Neural progenitor cell (in vitro differentiated cells): Measurements from ENCODE around the gene HYAL4. TPM values are rescaled to one million over a fixed set of nuclear protein-coding genes. Genes with fewer than 3 reads are reported as not detected.

Source experiments
- DNase-seq: peaks from one replicate; pipeline ENCODE4 v3.0.0-alpha.2; 2016; ENCODE audit warnings: low spot score
- H2AFZ ChIP-seq: fragments of 200-600 bp; sonication (generic); replicated peaks from 2 replicates; pipeline ENCODE4 v1.6.1; 2016; ENCODE audit warnings: antibody characterized with exemption
- H3F3A ChIP-seq: fragments of 200-600 bp; sonication (generic); 2 replicates; pipeline ENCODE4 v1.6.1; 2016; ENCODE audit warnings: antibody characterized with exemption, low read depth
- H3K27ac ChIP-seq: fragments of 200-600 bp; sonication (generic); 2 replicates; pipeline ENCODE4 v1.5.1; 2016; ENCODE audit warnings: mild to moderate bottlenecking
- H3K27me3 ChIP-seq: fragments of 200-600 bp; sonication (generic); 2 replicates; pipeline ENCODE4 v1.6.1; 2016; ENCODE audit warnings: mild to moderate bottlenecking, moderate library complexity
- H3K36me3 ChIP-seq: fragments of 200-600 bp; sonication (generic); 2 replicates; pipeline ENCODE4 v1.5.1; 2016
- H3K4me1 ChIP-seq: fragments of 200-600 bp; sonication (generic); 2 replicates; pipeline ENCODE4 v1.6.1; 2016; ENCODE audit warnings: mixed run types
- H3K4me2 ChIP-seq: fragments of 200-600 bp; sonication (generic); 2 replicates; pipeline ENCODE4 v1.6.1; 2016
- H3K4me3 ChIP-seq: fragments of 200-600 bp; sonication (generic); 2 replicates; pipeline ENCODE4 v1.5.1; 2016
- H3K79me2 ChIP-seq: fragments of 200-600 bp; sonication (generic); 2 replicates; pipeline ENCODE4 v1.6.1; 2016; ENCODE audit warnings: low read depth
- H3K9ac ChIP-seq: fragments of 200-600 bp; sonication (generic); 2 replicates; pipeline ENCODE4 v1.6.1; 2016
- H3K9me3 ChIP-seq: fragments of 200-600 bp; sonication (generic); 2 replicates; pipeline ENCODE4 v1.5.1; 2016; ENCODE audit warnings: low read depth
- H4K20me1 ChIP-seq: fragments of 200-600 bp; sonication (generic); 2 replicates; pipeline ENCODE4 v1.6.1; 2016; ENCODE audit warnings: low read depth
- H3K27ac Mint-ChIP-seq: 3 replicates; pipeline ENCODE4 v1.8.0; 2021; ENCODE audit warnings: mixed read lengths
- H3K27me3 Mint-ChIP-seq: 2 replicates; pipeline ENCODE4 v1.8.0; 2022; ENCODE audit warnings: low read depth, mild to moderate bottlenecking, inconsistent platforms, moderate library complexity, mixed read lengths; ENCODE audit not compliant: insufficient read depth
- H3K36me3 Mint-ChIP-seq: 3 replicates; pipeline ENCODE4 v1.8.0; 2021; ENCODE audit warnings: mixed read lengths
- H3K4me1 Mint-ChIP-seq: 3 replicates; pipeline ENCODE4 v1.8.0; 2021; ENCODE audit warnings: mixed read lengths
- H3K4me3 Mint-ChIP-seq: 3 replicates; pipeline ENCODE4 v1.8.0; 2021; ENCODE audit warnings: mild to moderate bottlenecking, moderate library complexity, mixed read lengths
- H3K9me3 Mint-ChIP-seq: 3 replicates; pipeline ENCODE4 v1.8.0; 2020; ENCODE audit warnings: mixed read lengths
- EZH2 ChIP-seq: fragments of 200-600 bp; sonication (generic); IDR thresholded peaks from 2 replicates; pipeline ENCODE4 v1.6.1; 2017; ENCODE audit warnings: antibody characterized with exemption, mild to moderate bottlenecking, moderate library complexity
- EZH2phosphoT487 ChIP-seq: fragments of 200-600 bp; sonication (generic); IDR thresholded peaks from 2 replicates; pipeline ENCODE4 v1.6.1; 2017; ENCODE audit warnings: antibody characterized with exemption
- total RNA-seq: library from RNA; depleted of rRNA; stranded (reverse); fragments of >200 nt; gene quantifications from 2 replicates; pipeline ENCODE4 v1.2.3, GENCODE V29; 2015; ENCODE audit warnings: low replicate concordance
- TF ChIP-seq, protein P1 (sequence below): fragments of 200-600 bp; sonication (generic); IDR thresholded peaks from 2 replicates; pipeline ENCODE4 v1.5.1; 2017; ENCODE audit warnings: antibody characterized with exemption, mild to moderate bottlenecking

Gene HYAL4
- total RNA-seq, 1 donor from 2014 or later = not detected

DNA sequence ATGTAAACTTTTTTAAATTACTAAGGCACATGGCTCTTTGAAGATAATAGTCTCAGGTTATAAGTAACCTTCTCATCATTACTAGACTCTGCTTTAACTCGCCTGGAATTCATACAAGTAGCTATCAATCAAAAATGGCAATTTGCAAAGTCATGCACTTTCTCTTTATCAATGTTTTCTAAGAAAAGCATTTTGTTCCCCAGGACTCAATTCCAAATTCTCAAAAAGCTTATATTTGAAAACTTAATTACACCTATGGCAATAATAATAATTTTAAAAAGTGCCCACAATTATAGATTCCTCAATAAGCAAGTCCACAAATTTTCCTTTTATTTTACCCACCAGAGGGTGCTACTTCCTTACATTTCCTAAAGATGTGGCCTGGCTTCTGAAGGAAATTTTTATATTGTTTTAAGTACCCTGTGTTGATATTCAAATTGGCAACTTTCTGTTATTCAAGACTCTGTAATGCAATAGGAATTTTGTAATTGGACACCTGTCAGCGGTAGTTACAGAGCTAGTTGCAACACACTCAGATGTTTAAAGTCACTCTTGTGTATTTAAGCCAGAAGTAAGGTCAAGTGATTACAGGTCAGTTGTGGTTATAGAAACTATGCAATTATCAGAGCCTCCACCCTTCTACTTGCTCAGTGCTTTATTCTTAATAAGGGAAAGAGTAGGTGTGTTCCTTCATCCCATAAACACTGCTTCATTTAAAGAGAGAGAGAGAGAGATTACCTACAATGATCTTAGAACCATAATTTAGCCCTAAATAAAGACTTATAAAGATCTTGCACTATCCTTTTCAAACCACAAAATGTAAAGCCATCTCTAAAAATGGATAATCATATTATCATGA is 47.1 kb upstream of the HYAL4 start:
- no peaks in the 10 kb centered on the region for H3K4me1 Mint-ChIP-seq
- TF ChIP-seq, protein P1, sequence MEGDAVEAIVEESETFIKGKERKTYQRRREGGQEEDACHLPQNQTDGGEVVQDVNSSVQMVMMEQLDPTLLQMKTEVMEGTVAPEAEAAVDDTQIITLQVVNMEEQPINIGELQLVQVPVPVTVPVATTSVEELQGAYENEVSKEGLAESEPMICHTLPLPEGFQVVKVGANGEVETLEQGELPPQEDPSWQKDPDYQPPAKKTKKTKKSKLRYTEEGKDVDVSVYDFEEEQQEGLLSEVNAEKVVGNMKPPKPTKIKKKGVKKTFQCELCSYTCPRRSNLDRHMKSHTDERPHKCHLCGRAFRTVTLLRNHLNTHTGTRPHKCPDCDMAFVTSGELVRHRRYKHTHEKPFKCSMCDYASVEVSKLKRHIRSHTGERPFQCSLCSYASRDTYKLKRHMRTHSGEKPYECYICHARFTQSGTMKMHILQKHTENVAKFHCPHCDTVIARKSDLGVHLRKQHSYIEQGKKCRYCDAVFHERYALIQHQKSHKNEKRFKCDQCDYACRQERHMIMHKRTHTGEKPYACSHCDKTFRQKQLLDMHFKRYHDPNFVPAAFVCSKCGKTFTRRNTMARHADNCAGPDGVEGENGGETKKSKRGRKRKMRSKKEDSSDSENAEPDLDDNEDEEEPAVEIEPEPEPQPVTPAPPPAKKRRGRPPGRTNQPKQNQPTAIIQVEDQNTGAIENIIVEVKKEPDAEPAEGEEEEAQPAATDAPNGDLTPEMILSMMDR = peak; percentile 73
- TF ChIP-seq EZH2phosphoT487 = no peak
- H3K27me3 Mint-ChIP-seq = no peaks in the 10 kb centered on the region
- no peak overlapping the region for H3K4me3 Mint-ChIP-seq
- no peaks in the 10 kb centered on the region for H3K9me3 ChIP-seq
- H3F3A ChIP-seq = no peaks in the 10 kb centered on the region
- H3K36me3 ChIP-seq = no peaks in the 10 kb centered on the region
- no peaks in the 10 kb centered on the region for H3K9me3 Mint-ChIP-seq
- no peak overlapping the region for H3K27ac ChIP-seq
- no peaks in the 10 kb centered on the region for H3K27me3 ChIP-seq
- no peak overlapping the region for H3K9ac ChIP-seq
- no peaks in the 10 kb centered on the region for H3K36me3 Mint-ChIP-seq
- no peak overlapping the region for H3K4me3 ChIP-seq
- H2AFZ ChIP-seq = peak overlapping the region; percentile 61
- H3K4me1 ChIP-seq = no peaks in the 10 kb centered on the region
- no peaks in the 10 kb centered on the region for H3K79me2 ChIP-seq
- H4K20me1 ChIP-seq = no peaks in the 10 kb centered on the region
- no peak overlapping the region for H3K27ac Mint-ChIP-seq
- peak; percentile 28 for DNase-seq
- H3K4me2 ChIP-seq = no peak overlapping the region

DNA sequence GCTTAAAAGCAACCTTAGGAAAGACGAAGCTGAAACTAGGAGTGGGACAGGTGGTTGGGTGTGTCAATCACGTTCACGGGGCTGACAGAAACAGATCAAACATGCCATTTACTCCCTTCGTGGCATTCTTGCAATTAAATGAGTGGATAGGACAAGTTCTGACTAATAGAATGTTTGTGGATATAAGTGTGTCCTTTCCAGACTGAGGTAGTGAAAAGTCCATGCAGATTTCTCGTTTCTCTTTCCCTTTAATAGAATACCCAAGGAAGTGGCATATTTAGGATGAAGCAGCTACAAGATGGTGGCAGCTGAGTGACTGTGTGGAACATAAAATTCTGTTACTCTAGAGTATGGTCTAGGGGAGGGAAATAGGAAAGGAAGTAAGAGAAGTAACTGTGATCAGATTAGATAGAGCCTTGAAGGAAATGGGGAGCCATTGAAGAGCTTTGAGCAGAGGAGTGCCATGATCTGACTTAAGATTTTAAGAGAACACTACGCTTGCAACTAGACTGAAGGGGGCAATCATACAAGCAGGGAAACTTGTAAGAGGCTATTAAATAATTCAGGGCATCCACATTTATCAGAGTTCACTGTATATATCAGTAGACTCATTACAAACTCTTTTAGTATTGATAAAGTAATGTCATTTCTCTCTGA is 46.3 kb upstream of the HYAL4 start:
- no peak overlapping the region for H3K4me3 ChIP-seq
- DNase-seq = no peak
- no peaks in the 10 kb centered on the region for H3F3A ChIP-seq
- no peak overlapping the region for H3K9ac ChIP-seq
- H3K9me3 Mint-ChIP-seq = no peaks in the 10 kb centered on the region
- no peak overlapping the region for H3K4me3 Mint-ChIP-seq
- no peaks in the 10 kb centered on the region for H3K4me1 ChIP-seq
- H3K27me3 Mint-ChIP-seq = no peaks in the 10 kb centered on the region
- no peaks in the 10 kb centered on the region for H3K36me3 ChIP-seq
- H3K27me3 ChIP-seq = no peaks in the 10 kb centered on the region
- peak overlapping the region; percentile 61 for H2AFZ ChIP-seq
- no peak overlapping the region for H3K27ac Mint-ChIP-seq
- TF ChIP-seq EZH2 = no peak
- no peaks in the 10 kb centered on the region for H3K9me3 ChIP-seq
- H4K20me1 ChIP-seq = no peaks in the 10 kb centered on the region
- no peaks in the 10 kb centered on the region for H3K36me3 Mint-ChIP-seq
- no peaks in the 10 kb centered on the region for H3K4me1 Mint-ChIP-seq
- H3K4me2 ChIP-seq = no peak overlapping the region
- H3K27ac ChIP-seq = no peak overlapping the region
- no peaks in the 10 kb centered on the region for H3K79me2 ChIP-seq

DNA sequence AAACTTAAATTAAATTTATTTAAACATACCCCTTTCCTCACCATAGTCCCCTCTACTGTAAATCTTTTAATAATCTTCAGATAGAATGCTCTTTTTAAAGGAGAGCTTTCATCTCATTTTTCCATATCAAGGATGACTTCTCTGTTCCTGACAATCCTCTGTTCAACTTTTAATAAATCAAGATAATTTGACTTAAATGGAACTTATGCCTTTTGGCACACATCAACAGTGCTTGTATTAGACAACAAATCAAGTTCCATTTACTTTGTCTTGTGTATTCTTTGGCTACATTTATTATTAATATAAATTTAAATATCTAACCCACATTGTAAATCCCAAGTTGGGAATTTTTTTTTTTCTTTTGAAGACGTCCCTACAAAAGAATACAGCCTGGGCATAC is 42.7 kb upstream of the HYAL4 start:
- H3K36me3 ChIP-seq = no peaks in the 10 kb centered on the region
- no peaks in the 10 kb centered on the region for H3K27me3 ChIP-seq
- no peaks in the 10 kb centered on the region for H3K4me1 ChIP-seq
- no peak overlapping the region for H3K27ac ChIP-seq
- Mint-ChIP-seq H3K4me3 (no peak overlapping the region), H3K36me3 (no peaks in the 10 kb centered on the region), H3K9me3 (no peaks in the 10 kb centered on the region), H3K27me3 (no peaks in the 10 kb centered on the region), H3K4me1 (no peaks in the 10 kb centered on the region), H3K27ac (no peak overlapping the region)
- H4K20me1 ChIP-seq = no peaks in the 10 kb centered on the region
- TF ChIP-seq, protein P1 = no peak
- no peak for TF ChIP-seq EZH2
- no peak for TF ChIP-seq EZH2phosphoT487
- no peaks in the 10 kb centered on the region for H3K9me3 ChIP-seq
- no peaks in the 10 kb centered on the region for H3F3A ChIP-seq
- no peaks in the 10 kb centered on the region for H3K79me2 ChIP-seq
- no peak overlapping the region for H2AFZ ChIP-seq
- H3K4me3 ChIP-seq = no peak overlapping the region
- no peak for DNase-seq
- H3K9ac ChIP-seq = no peak overlapping the region
- no peak overlapping the region for H3K4me2 ChIP-seq

DNA sequence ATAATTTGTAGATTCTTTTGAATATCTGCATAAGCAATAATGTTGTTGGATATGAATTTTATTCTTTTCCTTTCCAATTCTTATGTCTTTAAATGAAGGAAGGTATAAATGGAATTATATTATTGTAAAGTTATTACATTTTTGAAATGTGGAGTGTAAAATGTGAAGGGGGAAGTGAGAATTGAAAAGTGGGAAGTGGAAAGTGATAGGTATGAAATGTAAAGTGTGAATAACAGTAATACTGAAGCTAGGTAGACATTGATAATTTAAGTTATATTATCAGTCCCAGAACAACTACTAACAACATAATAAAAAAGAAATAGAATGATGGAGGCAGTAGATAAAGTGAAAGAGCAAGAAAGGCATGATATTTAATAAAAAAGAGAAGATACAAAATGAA is 39.7 kb upstream of the HYAL4 start:
- Histone ChIP-seq H3F3A (no peaks in the 10 kb centered on the region), H3K79me2 (no peaks in the 10 kb centered on the region), H4K20me1 (no peaks in the 10 kb centered on the region), H3K4me2 (no peak overlapping the region), H3K9me3 (no peaks in the 10 kb centered on the region), H3K9ac (no peak overlapping the region), H3K36me3 (no peaks in the 10 kb centered on the region), H3K4me3 (no peak overlapping the region), H3K27me3 (no peaks in the 10 kb centered on the region), H3K27ac (no peak overlapping the region), H2AFZ (no peak overlapping the region), H3K4me1 (no peaks in the 10 kb centered on the region)
- Mint-ChIP-seq H3K9me3 (peaks cover 2% of the 10 kb centered on the region), H3K4me1 (no peaks in the 10 kb centered on the region), H3K36me3 (no peaks in the 10 kb centered on the region), H3K4me3 (no peak overlapping the region), H3K27me3 (no peaks in the 10 kb centered on the region), H3K27ac (no peak overlapping the region)
- TF ChIP-seq EZH2phosphoT487 = no peak
- TF ChIP-seq EZH2 = no peak
- TF ChIP-seq, protein P1 = no peak
- DNase-seq = no peak
